GM19099 (cell line): ENCODE data around the gene NCAPD3.

Experiments
- POLR2A ChIP-seq: IDR thresholded peaks from 3 replicates; pipeline ENCODE4 v1.6.1; 2011; ENCODE audit warnings: low read depth; ENCODE audit not compliant: insufficient read length; ENCODE audit errors: extremely low read depth

NCAPD3 gene

GRCh38 chr11:134159652-134160051, 64.1 kb downstream of the NCAPD3 start:
- no peak for TF ChIP-seq POLR2A

- TF ChIP-seq POLR2A: no peak
Observed at GRCh38 chr11:134158023-134158422, 65.7 kb downstream of the NCAPD3 start.

DNA sequence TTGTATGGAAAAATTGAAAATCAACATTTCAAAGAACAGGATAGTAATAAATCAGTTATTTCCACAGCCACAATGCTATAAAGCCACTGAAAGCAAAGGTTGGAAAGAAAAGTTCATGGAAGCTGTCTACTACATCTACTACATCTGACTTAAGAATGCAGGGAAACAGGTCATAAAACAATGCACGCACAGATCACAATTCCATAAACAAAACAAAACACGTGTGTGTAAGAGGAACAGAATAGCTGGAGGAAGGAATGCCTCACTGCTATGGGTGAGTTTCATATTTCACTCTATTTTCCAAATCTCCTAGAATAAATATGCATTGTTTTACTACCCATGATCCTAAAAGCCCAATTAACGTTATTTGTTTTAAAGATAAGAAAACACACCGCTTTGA, 66.3 kb downstream of the NCAPD3 start:
- TF ChIP-seq POLR2A: no peak

GRCh38 chr11:134155946-134156865, 67.6 kb downstream of the NCAPD3 start:
- no peak for TF ChIP-seq POLR2A

GRCh38 chr11:134155456-134155855, 68.3 kb downstream of the NCAPD3 start:
- TF ChIP-seq POLR2A: no peak

- TF ChIP-seq POLR2A: no peak
Observed at GRCh38 chr11:134154441-134154840, 69.3 kb downstream of the NCAPD3 start.

- no peak for TF ChIP-seq POLR2A
Observed at GRCh38 chr11:134153147-134153905, 70.4 kb downstream of the NCAPD3 start.

GRCh38 chr11:134152696-134153095, 71.1 kb downstream of the NCAPD3 start:
- no peak for TF ChIP-seq POLR2A

GRCh38 chr11:134151083-134151747, 72.6 kb downstream of the NCAPD3 start:
- TF ChIP-seq POLR2A: no peak

GRCh38 chr11:134150195-134150903, 73.4 kb downstream of the NCAPD3 start:
- no peak for TF ChIP-seq POLR2A

DNA sequence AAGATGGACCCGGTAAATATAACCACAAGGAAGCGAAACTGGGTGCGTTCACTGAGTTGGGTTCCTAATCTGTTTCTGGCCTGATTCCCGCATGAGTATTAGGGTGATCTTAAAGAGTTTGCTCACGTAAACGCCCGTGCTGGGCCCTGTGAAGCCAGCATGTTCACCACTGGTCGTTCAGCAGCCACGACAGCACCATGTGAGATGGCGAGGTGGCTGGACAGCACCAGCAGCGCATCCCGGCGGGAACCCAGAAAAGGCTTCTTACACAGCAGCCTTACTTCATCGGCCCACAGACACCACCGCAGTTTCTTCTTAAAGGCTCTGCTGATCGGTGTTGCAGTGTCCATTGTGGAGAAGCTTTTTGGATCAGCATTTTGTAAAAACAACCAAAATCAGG, 74.4 kb downstream of the NCAPD3 start:
- no peak for TF ChIP-seq POLR2A

DNA sequence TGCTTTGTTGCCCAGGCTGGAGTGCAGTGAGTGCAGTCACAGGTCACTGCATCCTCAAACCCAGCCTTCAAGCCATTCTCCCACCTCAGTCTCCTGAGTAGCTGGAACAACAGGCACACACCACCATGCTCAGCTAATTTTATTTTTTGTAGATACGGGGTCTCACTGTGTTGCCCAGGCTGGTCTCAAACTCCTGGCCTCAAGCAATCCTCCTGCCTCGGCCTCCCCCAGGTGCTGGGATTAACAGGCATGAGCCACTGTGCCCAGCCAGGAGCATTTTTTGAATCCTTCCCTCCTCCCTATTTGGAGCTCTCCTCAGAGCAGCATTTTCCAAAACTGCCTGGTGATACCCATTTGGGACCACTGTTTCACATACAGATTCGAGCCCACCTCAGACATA, 77.2 kb downstream of the NCAPD3 start:
- TF ChIP-seq POLR2A: no peak

GRCh38 chr11:134145715-134146114, 78.1 kb downstream of the NCAPD3 start:
- no peak for TF ChIP-seq POLR2A

GRCh38 chr11:134144744-134145143, 79.0 kb downstream of the NCAPD3 start:
- TF ChIP-seq POLR2A: no peak

DNA sequence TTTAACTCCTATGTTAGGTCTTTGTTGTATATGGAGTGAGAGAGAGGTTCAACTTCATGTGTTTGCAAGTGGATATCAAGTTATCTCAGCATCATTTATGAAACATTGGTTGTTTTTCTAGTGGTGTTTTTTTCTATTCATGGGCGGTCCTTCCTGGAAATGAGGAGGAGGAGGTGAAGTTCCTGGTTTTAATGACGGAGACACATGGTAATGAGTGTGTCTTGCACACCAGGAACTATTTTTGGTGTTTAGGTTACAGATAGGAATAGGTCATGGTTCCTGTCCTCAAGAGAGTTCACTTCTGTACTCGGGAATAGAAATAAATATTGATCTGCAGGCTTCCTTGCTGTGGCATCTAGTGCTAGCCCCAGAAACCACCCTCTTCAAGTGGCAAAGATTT, 80.0 kb downstream of the NCAPD3 start:
- no peak for TF ChIP-seq POLR2A
